Measurements from ENCODE around the gene HMG20A.
A peak's percentile ranks its signal among the peaks of the same experiment; 100 is the strongest.

Gene HMG20A

GRCh38 chr15:77475001-77475400, 54.3 kb downstream of the HMG20A start:
- no peak for DNase-seq

GRCh38 chr15:77475898-77476297, 55.2 kb downstream of the HMG20A start:
- DNase-seq, result no peak

- DNase-seq, result no peak
These were observed 56.3 kb downstream of the HMG20A start for GRCh38 chr15:77476995-77477394.

GRCh38 chr15:77478051-77478450, 57.4 kb downstream of the HMG20A start:
- no peak for DNase-seq

- DNase-seq, result no peak
These were observed 58.3 kb downstream of the HMG20A start for GRCh38 chr15:77479015-77479414.

- DNase-seq, result no peak
These were observed 60.4 kb downstream of the HMG20A start for GRCh38 chr15:77480859-77481633.

GRCh38 chr15:77481670-77482069, 61.0 kb downstream of the HMG20A start:
- no peak for DNase-seq

- no peak for DNase-seq
These were observed 61.9 kb downstream of the HMG20A start for GRCh38 chr15:77482570-77482969.

GRCh38 chr15:77483425-77484140, 62.9 kb downstream of the HMG20A start:
- no peak for DNase-seq

GRCh38 chr15:77484994-77485393, 64.3 kb downstream of the HMG20A start:
- no peak for DNase-seq

GRCh38 chr15:77486542-77487468, 66.1 kb downstream of the HMG20A start:
- peak in 1 of 58 donors; percentile 22 for DNase-seq

GRCh38 chr15:77487469-77487842, 66.8 kb downstream of the HMG20A start:
- DNase-seq, result no peak

- no peak for DNase-seq
These were observed 67.2 kb downstream of the HMG20A start for GRCh38 chr15:77487888-77488287.

- DNase-seq, result no peak
These were observed 69.0 kb downstream of the HMG20A start for GRCh38 chr15:77489647-77490046.

- no peak for DNase-seq
These were observed 72.7 kb downstream of the HMG20A start for GRCh38 chr15:77493324-77493907.

GRCh38 chr15:77494073-77494867, 73.6 kb downstream of the HMG20A start:
- DNase-seq, result no peak

GRCh38 chr15:77494964-77495363, 74.3 kb downstream of the HMG20A start:
- no peak for DNase-seq

GRCh38 chr15:77495838-77496596, 75.3 kb downstream of the HMG20A start:
- DNase-seq, result no peak

GRCh38 chr15:77496715-77497109, 76.0 kb downstream of the HMG20A start:
- peak in 53 of 58 donors; percentile 36 to 84 (median 71) for DNase-seq

Measured in anterior cingulate cortex (tissue), 58 donors.